HG03175 (cell line): ENCODE data around the gene ZNF236.

Source experiments
- ATAC-seq: cut with Tn5 transposase; IDR thresholded peaks from one replicate; pipeline ENCODE4 v1.9.1; 2021; ENCODE audit warnings: mild to moderate bottlenecking, moderate library complexity; ENCODE audit not compliant: unreplicated experiment

ZNF236 gene

GRCh38 chr18:76970770-76971559 is 148.6 kb downstream of the ZNF236 start:
- no peak for ATAC-seq

- ATAC-seq, result no peak
Observed at GRCh38 chr18:76972241-76972640, 149.9 kb downstream of the ZNF236 start.

- no peak for ATAC-seq
Observed at GRCh38 chr18:76972846-76973519, 150.6 kb downstream of the ZNF236 start.

GRCh38 chr18:76973520-76974266 is 151.3 kb downstream of the ZNF236 start:
- no peak for ATAC-seq

GRCh38 chr18:76974386-76974785 is 152.0 kb downstream of the ZNF236 start:
- no peak for ATAC-seq

GRCh38 chr18:76975577-76976110 is 153.3 kb downstream of the ZNF236 start:
- ATAC-seq, result no peak

- ATAC-seq, result no peak
Observed at GRCh38 chr18:76977108-76977621, 154.8 kb downstream of the ZNF236 start.

GRCh38 chr18:76977684-76978232 is 155.4 kb downstream of the ZNF236 start:
- no peak for ATAC-seq

- ATAC-seq, result no peak
Observed at GRCh38 chr18:76978616-76979015, 156.3 kb downstream of the ZNF236 start.

GRCh38 chr18:76979111-76979751 is 156.9 kb downstream of the ZNF236 start:
- ATAC-seq, result no peak

GRCh38 chr18:76979906-76980305 is 157.5 kb downstream of the ZNF236 start:
- no peak for ATAC-seq

- ATAC-seq, result peak; percentile 31
Observed at GRCh38 chr18:76980663-76981395, 158.5 kb downstream of the ZNF236 start.

GRCh38 chr18:76981396-76981968 is 159.1 kb downstream of the ZNF236 start:
- ATAC-seq, result peak; percentile 48

GRCh38 chr18:76982038-76982437 is 159.7 kb downstream of the ZNF236 start:
- ATAC-seq, result no peak

- ATAC-seq, result peak; percentile 81
Observed at GRCh38 chr18:76982841-76983583, 160.7 kb downstream of the ZNF236 start.

GRCh38 chr18:76983613-76984051 is 161.3 kb downstream of the ZNF236 start:
- no peak for ATAC-seq

GRCh38 chr18:76984193-76985155 is 162.1 kb downstream of the ZNF236 start:
- no peak for ATAC-seq
